Inferior parietal cortex (tissue), 1 donor: Measurements from ENCODE around the gene ARHGAP22.

Experiments used
- DNase-seq: peaks from one replicate; pipeline ENCODE4 v3.0.0-alpha.2; 2016; ENCODE audit errors: extremely low spot score

The ARHGAP22 gene

GRCh38 chr10:48464121-48464870 is 140.6 kb downstream of the ARHGAP22 start:
- DNase-seq: no peak

- no peak for DNase-seq
These were observed 141.4 kb downstream of the ARHGAP22 start for GRCh38 chr10:48463318-48464003.

- DNase-seq: no peak
These were observed 142.3 kb downstream of the ARHGAP22 start for GRCh38 chr10:48462482-48463020.

- no peak for DNase-seq
These were observed 143.0 kb downstream of the ARHGAP22 start for GRCh38 chr10:48461623-48462481.

- DNase-seq: no peak
These were observed 144.7 kb downstream of the ARHGAP22 start for GRCh38 chr10:48460182-48460581.

GRCh38 chr10:48459270-48460150 is 145.4 kb downstream of the ARHGAP22 start:
- DNase-seq: no peak

- no peak for DNase-seq
These were observed 146.2 kb downstream of the ARHGAP22 start for GRCh38 chr10:48458662-48459048.

GRCh38 chr10:48457949-48458661 is 146.8 kb downstream of the ARHGAP22 start:
- no peak for DNase-seq

GRCh38 chr10:48456808-48457761 is 147.8 kb downstream of the ARHGAP22 start:
- DNase-seq: no peak

GRCh38 chr10:48456361-48456804 is 148.5 kb downstream of the ARHGAP22 start:
- DNase-seq: no peak

- DNase-seq: no peak
These were observed 149.3 kb downstream of the ARHGAP22 start for GRCh38 chr10:48455392-48456151.

- no peak for DNase-seq
These were observed 149.8 kb downstream of the ARHGAP22 start for GRCh38 chr10:48455055-48455391.

- no peak for DNase-seq
These were observed 150.4 kb downstream of the ARHGAP22 start for GRCh38 chr10:48454302-48455054.

GRCh38 chr10:48453451-48454301 is 151.2 kb downstream of the ARHGAP22 start:
- no peak for DNase-seq

GRCh38 chr10:48452879-48453412 is 151.9 kb downstream of the ARHGAP22 start:
- no peak for DNase-seq
